BJ (cell line): ENCODE measurements around the gene PRICKLE3. TPM values are rescaled to one million over a fixed set of nuclear protein-coding genes. Genes with fewer than 3 reads are reported as not detected.

Experiments
- CTCF ChIA-PET: fragments of 350-600 bp; formaldehyde crosslinking; extraction: SDS; loops from one replicate; lab custom pipeline; 2021; ENCODE audit warnings: antibody characterized with exemption, inconsistent platforms; lab: Yijun Ruan, JAX
- POLR2A ChIA-PET: fragments of 300-600 bp; sonication (Branson Sonifier 250); formaldehyde crosslinking; extraction: SDS; loops from one replicate; lab custom pipeline; 2021; ENCODE audit warnings: antibody characterized with exemption; lab: Charles Lee
- DNase-seq: peaks from one replicate; pipeline ENCODE4 v3.0.0-alpha.2; 2011; ENCODE audit warnings: low read depth
- H3K27me3 ChIP-seq: 2 replicates; pipeline ENCODE4 v1.6.0; 2011; ENCODE audit warnings: low read length; ENCODE audit not compliant: control insufficient read depth, insufficient read depth
- H3K36me3 ChIP-seq: 2 replicates; pipeline ENCODE4 v1.5.1; 2011; ENCODE audit warnings: low read length; ENCODE audit not compliant: control insufficient read depth, insufficient read depth
- H3K4me3 ChIP-seq: 2 replicates; pipeline ENCODE4 v1.5.1; 2011; ENCODE audit warnings: low read depth, mild to moderate bottlenecking, control low read depth, low read length
- CTCF ChIP-seq: IDR thresholded peaks from 2 replicates; pipeline ENCODE4 v1.5.1; 2011; ENCODE audit warnings: low read depth, mild to moderate bottlenecking, control low read depth, inconsistent platforms, low read length, moderate library complexity; ENCODE audit not compliant: insufficient read depth
- polyA plus RNA-seq: library from polyadenylated mRNA; depleted of rRNA; stranded (reverse); fragments of >200 nt; gene quantifications from 2 replicates; pipeline ENCODE4 v1.2.3, GENCODE V29; 2011

Gene PRICKLE3
- polyA plus RNA-seq, 1 experiment, result 6.9 TPM

GRCh38 chrX:49197543-49198087 is 11.4 kb upstream of the PRICKLE3 start:
- CTCF ChIA-PET, result no interaction called here

GRCh38 chrX:49193542-49193964 is 7.4 kb upstream of the PRICKLE3 start:
- TF ChIP-seq CTCF, result no peak
- no peak for DNase-seq
- ChIA-PET CTCF (interaction anchor here (0.9 to 1.7 kb wide), 5 partner anchors 9 to 726 kb away, joined by 3 to 6 read pairs (median 4); no protein-coding TSS in a partner anchor), POLR2A (no interaction called here)
- Histone ChIP-seq H3K4me3 (no peak overlapping the region), H3K36me3 (no peaks in the 10 kb centered on the region), H3K27me3 (no peaks in the 10 kb centered on the region)

More at GRCh38 chrX:49197543-49198087, 11.4 kb upstream of the PRICKLE3 start:
- TF ChIP-seq CTCF, result no peak
- no peak for DNase-seq
- Histone ChIP-seq H3K36me3 (no peaks in the 10 kb centered on the region), H3K4me3 (no peak overlapping the region), H3K27me3 (no peaks in the 10 kb centered on the region)
- POLR2A ChIA-PET, result no interaction called here

GRCh38 chrX:49192722-49193328 is 6.7 kb upstream of the PRICKLE3 start:
- Histone ChIP-seq H3K27me3 (no peaks in the 10 kb centered on the region), H3K36me3 (no peaks in the 10 kb centered on the region), H3K4me3 (no peak overlapping the region)
- ChIA-PET CTCF (interaction anchor here (0.6 to 2.1 kb wide), 11 partner anchors 9 to 727 kb away, joined by 3 to 8 read pairs (median 4); no protein-coding TSS in a partner anchor), POLR2A (no interaction called here)
- peak; percentile 61 for TF ChIP-seq CTCF
- DNase-seq, result no peak

- Histone ChIP-seq H3K36me3 (no peaks in the 10 kb centered on the region), H3K27me3 (no peaks in the 10 kb centered on the region), H3K4me3 (peak overlapping the region; percentile 67)
- no peak for TF ChIP-seq CTCF
- DNase-seq, result no peak
- POLR2A ChIA-PET, result no interaction called here
- CTCF ChIA-PET, result interaction anchor here (1.2 to 2.1 kb wide), 3 partner anchors 16 to 84 kb away, joined by 4 to 6 read pairs (median 5); no protein-coding TSS in a partner anchor
Observed at GRCh38 chrX:49191574-49192011, 5.4 kb upstream of the PRICKLE3 start.

GRCh38 chrX:49190821-49191573 is 4.8 kb upstream of the PRICKLE3 start:
- Histone ChIP-seq H3K36me3 (no peaks in the 10 kb centered on the region), H3K4me3 (peak overlapping the region; percentile 67), H3K27me3 (no peaks in the 10 kb centered on the region)
- POLR2A ChIA-PET, result interaction anchor here (0.6 to 0.7 kb wide), 2 partner anchors 12 to 78 kb away, joined by 3 to 4 read pairs; no protein-coding TSS in a partner anchor
- CTCF ChIA-PET, result interaction anchor here (2.1 kb wide), 1 partner anchor 16 kb away, joined by 5 read pairs; no protein-coding TSS in a partner anchor
- DNase-seq, result peak; percentile 99
- TF ChIP-seq CTCF, result no peak
